ENCODE results near the gene OPRD1. TPM values are rescaled to one million over a fixed set of nuclear protein-coding genes. Genes with fewer than 3 reads are reported as not detected.

The OPRD1 gene
- total RNA-seq, 1 donor from 2014 or later: not detected

DNA sequence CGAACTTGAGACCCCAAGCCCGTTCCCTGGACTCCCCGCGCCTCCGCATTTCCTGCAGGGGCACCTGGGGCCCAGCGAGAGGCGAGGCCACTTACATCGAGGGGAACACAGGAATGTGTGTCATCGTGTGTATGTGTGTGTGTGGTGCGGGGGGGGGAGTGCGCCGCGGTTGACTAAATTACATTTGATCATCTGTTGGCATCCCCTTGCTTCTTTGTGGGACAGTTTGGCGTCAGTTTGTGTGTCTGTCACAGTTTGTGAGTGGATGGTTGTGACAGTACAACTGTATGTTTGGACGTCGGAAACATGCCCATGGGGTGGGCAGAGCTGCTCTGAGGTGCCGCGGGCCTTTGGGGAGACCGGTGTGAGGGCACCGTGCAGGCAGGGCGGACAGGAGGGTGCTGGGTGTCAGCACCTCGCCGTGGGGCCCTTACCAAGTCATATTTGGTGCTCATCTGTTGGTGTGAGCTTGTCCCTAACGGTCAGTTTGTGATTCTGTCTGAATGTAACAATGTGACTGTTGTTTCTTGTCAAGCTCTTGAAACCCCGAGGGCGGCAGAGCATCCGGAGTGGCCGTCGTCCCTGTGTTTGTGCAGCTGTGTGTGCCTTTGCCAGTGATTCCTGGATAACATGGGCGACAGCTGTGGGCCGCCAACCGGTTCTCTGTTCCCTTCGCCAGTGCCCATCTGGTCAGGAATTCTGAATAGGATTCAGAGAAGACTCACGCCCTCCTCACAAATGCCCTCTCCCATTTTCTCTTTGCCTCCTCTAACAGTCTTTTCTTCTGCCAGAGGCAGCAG is 899 bp downstream of the OPRD1 start:
- H3K4me1 ChIP-seq: no peaks in the 10 kb centered on the region
- intact Hi-C loops (cut with DNase I): no loop called here
- no peaks in the 10 kb centered on the region for H3K36me3 ChIP-seq
- H3K27ac ChIP-seq: no peak overlapping the region
- no peaks in the 10 kb centered on the region for H3K27me3 ChIP-seq
- no peak for TF ChIP-seq CTCF (IDR thresholded peaks at IDR 0.05)
- H3K9me3 ChIP-seq: no peaks in the 10 kb centered on the region
- no peak for DNase-seq (ENCODE audit: low spot score in 2 of 2)
- H3K4me3 ChIP-seq: no peak overlapping the region

DNA sequence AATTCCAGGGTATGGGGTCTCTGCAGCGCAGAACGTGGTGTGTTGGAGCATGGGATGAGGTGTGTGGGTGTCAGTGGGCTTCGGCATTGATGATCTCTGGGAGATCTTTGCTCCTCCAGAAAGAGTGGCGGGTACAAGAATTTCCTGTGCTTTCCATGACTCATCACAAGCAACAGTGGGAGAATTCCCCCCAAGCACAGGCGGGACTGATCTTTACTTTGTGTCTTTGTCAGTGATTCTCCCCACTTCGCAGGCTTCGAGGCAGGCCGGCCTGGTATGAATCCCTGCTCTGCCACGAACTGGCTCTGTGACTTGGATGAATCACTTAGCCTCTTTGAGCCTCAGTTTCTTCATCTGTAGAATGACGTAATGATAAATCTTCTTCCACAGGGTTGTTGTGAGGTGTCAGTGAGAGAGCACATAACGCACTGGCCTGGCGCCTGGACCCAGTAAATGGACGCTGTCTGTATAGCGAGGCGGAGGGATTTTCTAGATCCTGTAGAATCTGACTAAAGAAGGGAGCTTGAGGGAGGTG is 2.0 kb downstream of the OPRD1 start:
- H3K27me3 ChIP-seq: no peaks in the 10 kb centered on the region
- H3K4me1 ChIP-seq: no peaks in the 10 kb centered on the region
- no peak for DNase-seq (ENCODE audit: low spot score in 2 of 2)
- H3K27ac ChIP-seq: no peak overlapping the region
- no peaks in the 10 kb centered on the region for H3K36me3 ChIP-seq
- H3K4me3 ChIP-seq: no peak overlapping the region
- intact Hi-C loops (cut with DNase I): no loop called here
- no peak for TF ChIP-seq CTCF (IDR thresholded peaks at IDR 0.05)
- no peaks in the 10 kb centered on the region for H3K9me3 ChIP-seq

DNA sequence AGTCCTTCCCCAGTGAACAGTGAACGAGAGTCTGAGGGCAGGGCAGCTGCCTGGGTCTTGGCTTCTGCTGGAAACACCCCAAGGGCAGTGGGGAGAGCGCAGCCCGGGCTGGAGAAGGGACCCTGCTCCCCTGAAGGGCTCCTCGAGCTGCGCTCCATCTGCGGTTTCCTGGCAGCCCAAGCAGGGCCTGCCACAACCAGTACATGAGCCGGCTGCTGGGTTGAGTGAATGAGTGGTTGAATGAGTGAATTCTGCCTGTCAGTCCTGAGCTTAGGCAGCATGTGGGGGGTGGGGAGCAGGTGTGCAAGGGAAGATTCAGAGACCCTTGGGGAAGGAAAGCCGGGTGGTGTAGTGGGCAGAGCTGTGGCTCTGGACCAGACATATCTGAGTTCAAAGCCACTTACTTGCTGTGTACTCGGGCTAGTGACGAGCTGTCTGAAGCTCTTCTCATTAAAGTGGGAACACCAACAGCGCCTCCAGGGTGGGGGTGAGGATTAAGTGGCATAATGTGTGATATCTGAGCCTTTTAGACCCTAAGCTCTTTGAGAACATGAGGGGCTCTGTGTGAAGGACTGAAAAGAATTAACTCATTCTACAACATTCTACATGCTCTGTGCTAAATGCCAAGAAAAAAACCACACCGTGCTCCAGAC is 3.7 kb downstream of the OPRD1 start:
- intact Hi-C loops (cut with DNase I): no loop called here

DNA sequence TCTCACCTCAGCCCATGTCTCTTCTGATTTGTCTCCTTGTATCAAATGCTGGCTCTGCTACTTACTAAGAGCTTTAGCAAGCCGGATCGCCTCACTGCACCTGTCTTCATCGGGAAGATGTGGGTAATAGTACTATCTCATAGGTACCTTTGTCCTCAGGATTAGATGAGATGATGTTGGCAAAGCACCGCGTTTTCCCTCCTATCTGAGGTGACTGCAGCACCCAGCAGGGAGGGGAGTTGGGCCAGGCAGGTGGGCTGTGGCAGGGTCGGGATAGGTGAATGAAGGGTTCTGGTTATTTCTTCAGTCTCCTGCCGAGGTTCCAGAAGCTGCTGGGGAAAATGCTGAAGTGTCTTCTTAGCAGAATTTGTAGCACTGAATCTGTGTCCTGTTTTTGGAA is 5.2 kb downstream of the OPRD1 start:
- Histone ChIP-seq H3K4me1 (no peaks in the 10 kb centered on the region), H3K36me3 (no peaks in the 10 kb centered on the region), H3K9me3 (no peaks in the 10 kb centered on the region), H3K27me3 (no peaks in the 10 kb centered on the region), H3K4me3 (no peak overlapping the region), H3K27ac (no peak overlapping the region)
- TF ChIP-seq CTCF (IDR thresholded peaks at IDR 0.05): no peak
- no peak for DNase-seq (ENCODE audit: low spot score in 2 of 2)
- intact Hi-C loops (cut with DNase I): no loop called here

More for the DNA sequence above, 3.7 kb downstream of the OPRD1 start:
- Histone ChIP-seq H3K27ac (no peak overlapping the region), H3K9me3 (no peaks in the 10 kb centered on the region), H3K27me3 (no peaks in the 10 kb centered on the region), H3K4me1 (no peaks in the 10 kb centered on the region), H3K36me3 (no peaks in the 10 kb centered on the region), H3K4me3 (no peak overlapping the region)
- no peak for DNase-seq (ENCODE audit: low spot score in 2 of 2)
- no peak for TF ChIP-seq CTCF (IDR thresholded peaks at IDR 0.05)

GRCh38 chr1:28819020-28819419 is 7.0 kb downstream of the OPRD1 start:
- Histone ChIP-seq H3K9me3 (no peaks in the 10 kb centered on the region), H3K27me3 (no peaks in the 10 kb centered on the region), H3K4me3 (no peak overlapping the region), H3K4me1 (no peaks in the 10 kb centered on the region), H3K36me3 (no peaks in the 10 kb centered on the region), H3K27ac (no peak overlapping the region)
- no peak for DNase-seq (ENCODE audit: low spot score in 2 of 2)
- intact Hi-C loops (cut with DNase I): no loop called here
- no peak for TF ChIP-seq CTCF (IDR thresholded peaks at IDR 0.05)

Measured in ascending aorta (tissue), 2 donors.